GM19035 (cell line): ENCODE measurements around the gene RNU1-1.
"Not testable (repeated sequence)": the region's sequence is repeated elsewhere in the genome, so short reads cannot be mapped to it uniquely, and the experiment has no call there.

ENCODE experiments used
- ATAC-seq: cut with Tn5 transposase; IDR thresholded peaks from one replicate; pipeline ENCODE4 v1.9.1; 2021; ENCODE audit not compliant: unreplicated experiment

RNU1-1 gene

GRCh38 chr1:16514107-16515055, at the start of gene RNU1-1:
Gene RNU1-1 (minus strand): TSS chr1:16514285.
- not testable (repeated sequence) for ATAC-seq

- not testable (repeated sequence) for ATAC-seq
Measured at GRCh38 chr1:16561035-16561434, 47.0 kb upstream of the RNU1-1 start.

- ATAC-seq, result not testable (repeated sequence)
Measured at GRCh38 chr1:16560498-16560897, 46.4 kb upstream of the RNU1-1 start.

- not testable (repeated sequence) for ATAC-seq
Measured at GRCh38 chr1:16559688-16560087, 45.6 kb upstream of the RNU1-1 start.

GRCh38 chr1:16557034-16557433, 42.9 kb upstream of the RNU1-1 start:
- ATAC-seq, result not testable (repeated sequence)

GRCh38 chr1:16553244-16553643, 39.2 kb upstream of the RNU1-1 start:
- not testable (repeated sequence) for ATAC-seq

GRCh38 chr1:16550212-16550918, 36.3 kb upstream of the RNU1-1 start:
- not testable (repeated sequence) for ATAC-seq

GRCh38 chr1:16549545-16549944, 35.5 kb upstream of the RNU1-1 start:
- ATAC-seq, result not testable (repeated sequence)

- not testable (repeated sequence) for ATAC-seq
Measured at GRCh38 chr1:16547502-16548241, 33.6 kb upstream of the RNU1-1 start.

GRCh38 chr1:16545682-16546095, 31.6 kb upstream of the RNU1-1 start:
- not testable (repeated sequence) for ATAC-seq

GRCh38 chr1:16540421-16540893, 26.4 kb upstream of the RNU1-1 start:
- not testable (repeated sequence) for ATAC-seq

- not testable (repeated sequence) for ATAC-seq
Measured at GRCh38 chr1:16537528-16537927, 23.4 kb upstream of the RNU1-1 start.

GRCh38 chr1:16536796-16537195, 22.7 kb upstream of the RNU1-1 start:
- ATAC-seq, result not testable (repeated sequence)

GRCh38 chr1:16535898-16536297, 21.8 kb upstream of the RNU1-1 start:
- ATAC-seq, result not testable (repeated sequence)

- ATAC-seq, result not testable (repeated sequence)
Measured at GRCh38 chr1:16535487-16535886, 21.4 kb upstream of the RNU1-1 start.

GRCh38 chr1:16534829-16535456, 20.9 kb upstream of the RNU1-1 start:
- not testable (repeated sequence) for ATAC-seq

- not testable (repeated sequence) for ATAC-seq
Measured at GRCh38 chr1:16534239-16534828, 20.2 kb upstream of the RNU1-1 start.

GRCh38 chr1:16532235-16532991, 18.3 kb upstream of the RNU1-1 start:
- ATAC-seq, result not testable (repeated sequence)

GRCh38 chr1:16528338-16528737, 14.3 kb upstream of the RNU1-1 start:
- ATAC-seq, result not testable (repeated sequence)
